ENCODE data around the gene PIN4.
A peak's percentile ranks its signal among the peaks of the same experiment; 100 is the strongest.

Gene PIN4

DNA sequence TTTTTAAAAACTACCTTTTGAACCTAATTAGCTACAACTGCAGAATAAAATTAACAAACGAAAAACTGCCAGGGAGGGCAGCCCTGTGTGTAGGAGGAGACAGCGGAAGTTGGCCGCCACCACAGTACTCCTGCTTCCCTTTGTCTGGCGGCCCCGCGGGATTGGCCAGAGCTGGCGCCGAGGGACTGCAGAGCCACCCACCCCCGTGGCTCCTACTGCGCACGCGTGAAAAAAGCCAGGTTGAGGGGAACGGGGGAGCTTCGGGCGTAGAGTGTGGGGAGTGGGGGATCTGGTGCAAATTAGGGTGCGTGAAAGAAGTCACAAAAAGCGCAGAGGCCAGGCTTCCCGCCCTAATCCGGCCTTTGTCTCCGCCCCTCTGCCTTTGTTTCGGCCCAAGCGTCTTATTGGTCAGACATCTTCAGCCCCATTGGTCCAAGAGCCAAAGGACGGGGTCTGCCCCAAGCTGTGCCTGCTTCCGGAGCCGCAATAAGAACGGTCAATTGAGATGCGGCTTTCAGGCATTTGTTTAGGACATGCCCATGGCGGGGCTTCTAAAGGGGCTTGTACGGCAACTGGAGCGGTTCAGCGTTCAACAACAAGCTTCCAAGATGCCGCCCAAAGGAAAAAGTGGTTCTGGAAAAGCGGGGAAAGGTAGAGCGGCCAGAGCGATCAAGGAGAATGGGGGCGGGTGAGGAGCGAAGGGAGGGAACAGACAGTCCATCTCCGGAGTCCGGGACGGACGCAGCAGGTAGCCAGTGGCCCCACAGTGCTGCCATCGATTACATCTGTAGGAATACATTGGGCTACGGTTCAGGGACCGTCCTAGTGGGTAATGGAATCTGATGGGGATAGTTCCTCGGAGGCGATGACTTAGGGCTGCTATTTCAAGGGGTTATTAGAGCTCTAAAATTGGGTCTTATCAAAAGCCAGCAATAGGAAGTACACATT lies at the start of gene PIN4:
Gene PIN4, plus strand, starts transcription at position 580 of the 948 bp plus-strand sequence. Its CDS starts 29 bp downstream, at position 609.
- peak; percentile 97 for ATAC-seq
- no peaks in the 10 kb centered on the region for H3K27me3 Mint-ChIP-seq
- H3K4me1 Mint-ChIP-seq, result peaks cover 15% of the 10 kb centered on the region
- no peak within 1 kb of the TSS for H3K4me3 Mint-ChIP-seq
- DNase-seq, result peak; percentile 79
- no peak within 1 kb of the TSS for H3K27ac Mint-ChIP-seq
- H3K36me3 Mint-ChIP-seq (ENCODE audit: low read depth), result peaks cover 1% of the 10 kb centered on the region
- no peaks in the 10 kb centered on the region for H3K9me3 Mint-ChIP-seq

DNA sequence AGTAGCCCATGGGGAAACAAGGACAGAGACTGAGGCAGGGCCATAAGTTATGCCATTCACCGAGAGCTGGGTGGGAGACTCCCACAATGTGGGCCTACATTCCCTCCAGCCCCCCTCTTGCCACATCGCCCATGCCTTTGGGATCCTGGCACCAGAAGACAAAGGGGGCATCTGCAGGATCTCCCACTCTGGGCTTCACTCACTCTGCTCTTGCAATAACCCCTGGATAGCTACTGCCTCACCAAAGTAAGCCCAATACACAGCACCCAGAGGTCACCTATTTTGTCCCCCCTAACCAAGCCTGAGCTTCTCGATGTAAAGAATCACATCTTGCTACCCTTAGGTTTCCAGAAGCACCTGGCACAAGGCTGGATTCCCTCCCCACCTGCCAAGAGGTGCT lies 49.1 kb upstream of the PIN4 start:
- Mint-ChIP-seq H3K27ac (no peak overlapping the region), H3K4me3 (no peak overlapping the region), H3K4me1 (peaks cover 5% of the 10 kb centered on the region), H3K36me3 (ENCODE audit: low read depth) (no peaks in the 10 kb centered on the region), H3K27me3 (peaks cover 43% of the 10 kb centered on the region), H3K9me3 (no peaks in the 10 kb centered on the region)
- DNase-seq, result no peak
- ATAC-seq, result no peak

DNA sequence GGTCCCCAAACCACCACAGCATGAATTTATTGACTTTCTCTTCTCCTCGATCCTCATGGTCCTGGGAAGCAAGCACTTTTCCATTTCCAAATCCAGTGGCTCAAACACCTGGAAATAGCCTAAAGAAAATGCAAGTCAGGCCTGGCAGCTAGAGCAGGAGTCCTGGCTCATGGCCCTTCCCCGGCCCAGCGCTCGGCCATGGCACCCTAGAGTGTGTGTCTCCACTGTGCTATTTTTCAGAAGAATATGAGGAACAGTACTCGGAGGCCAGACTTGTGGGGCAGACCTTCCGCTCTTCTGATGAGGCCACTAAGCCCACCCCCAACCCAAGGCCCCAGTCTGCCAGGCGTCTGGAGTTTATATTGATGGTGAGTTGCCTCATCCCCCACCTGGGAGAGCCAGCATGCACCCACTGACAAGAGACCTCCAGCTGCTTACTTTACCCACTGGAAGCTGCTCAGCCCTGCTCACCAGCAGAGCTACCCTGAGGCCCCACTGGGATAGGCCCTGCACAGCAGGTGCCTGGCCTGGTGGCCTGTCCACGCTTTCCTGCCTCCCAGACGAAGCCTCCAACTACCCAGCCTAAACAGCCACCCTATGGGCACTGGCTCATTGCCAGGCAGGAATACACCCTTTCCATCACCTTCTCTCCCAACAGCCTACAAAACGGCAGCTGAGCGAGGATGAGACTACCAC lies 47.6 kb upstream of the PIN4 start:
- peaks cover 5% of the 10 kb centered on the region for H3K4me1 Mint-ChIP-seq
- H3K36me3 Mint-ChIP-seq (ENCODE audit: low read depth), result no peaks in the 10 kb centered on the region
- DNase-seq (no peak), ATAC-seq (no peak)
- H3K4me3 Mint-ChIP-seq, result no peak overlapping the region
- H3K27ac Mint-ChIP-seq, result no peak overlapping the region
- H3K27me3 Mint-ChIP-seq, result peaks cover 35% of the 10 kb centered on the region
- no peaks in the 10 kb centered on the region for H3K9me3 Mint-ChIP-seq

DNA sequence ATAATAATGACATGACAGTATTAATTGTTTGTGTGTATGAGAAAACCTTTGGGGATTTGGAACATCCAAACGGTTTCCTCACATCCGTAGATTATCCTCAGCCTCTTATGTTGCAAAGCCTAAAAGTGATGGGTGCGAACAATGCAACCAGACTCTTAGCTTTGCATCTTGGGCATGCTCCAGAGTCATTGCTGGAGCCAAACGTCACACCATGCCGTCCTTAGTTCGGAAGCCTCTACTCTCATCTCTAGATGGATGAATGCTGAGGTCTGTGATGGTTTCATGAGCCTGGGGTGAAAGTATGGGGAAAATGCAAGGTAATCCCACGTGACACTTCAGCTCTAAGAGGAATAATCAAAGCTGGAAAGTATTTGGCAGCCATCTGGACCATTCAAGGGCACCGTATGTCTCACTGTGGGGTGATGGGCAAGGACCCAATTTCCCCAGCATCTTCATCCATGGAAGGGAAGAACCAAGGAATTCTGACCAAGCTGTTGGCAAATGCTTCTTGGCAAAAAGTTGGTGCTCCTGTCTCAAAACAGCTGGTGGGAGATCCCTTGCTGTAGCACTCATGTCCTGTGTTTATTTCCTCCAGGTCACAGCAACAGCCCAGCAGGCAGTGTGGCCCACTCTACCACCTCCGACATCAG lies 43.6 kb upstream of the PIN4 start:
- DNase-seq (no peak), ATAC-seq (no peak)
- H3K4me1 Mint-ChIP-seq, result peaks cover 9% of the 10 kb centered on the region
- no peaks in the 10 kb centered on the region for H3K36me3 Mint-ChIP-seq (ENCODE audit: low read depth)
- H3K4me3 Mint-ChIP-seq, result no peak overlapping the region
- no peak overlapping the region for H3K27ac Mint-ChIP-seq
- H3K9me3 Mint-ChIP-seq, result no peaks in the 10 kb centered on the region
- H3K27me3 Mint-ChIP-seq, result peaks cover 13% of the 10 kb centered on the region

DNA sequence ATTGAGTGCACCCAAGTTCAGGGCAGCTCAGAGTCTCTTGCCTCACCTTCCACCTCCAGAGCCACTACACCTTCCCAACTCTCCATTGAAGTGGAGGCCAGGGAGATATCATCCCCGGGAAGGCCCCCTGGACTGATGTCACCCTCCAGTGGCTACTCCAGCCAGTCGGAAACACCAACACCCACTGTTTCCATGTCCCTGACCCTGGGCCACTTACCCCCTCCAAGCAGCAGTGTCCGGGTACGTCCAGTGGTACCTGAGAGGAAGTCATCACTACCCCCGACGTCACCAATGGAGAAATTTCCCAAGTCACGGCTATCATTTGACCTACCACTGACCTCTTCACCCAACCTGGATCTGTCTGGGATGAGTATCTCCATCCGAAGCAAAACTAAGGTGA lies 42.0 kb upstream of the PIN4 start:
- no peak for ATAC-seq
- H3K27me3 Mint-ChIP-seq, result peaks cover 7% of the 10 kb centered on the region

DNA sequence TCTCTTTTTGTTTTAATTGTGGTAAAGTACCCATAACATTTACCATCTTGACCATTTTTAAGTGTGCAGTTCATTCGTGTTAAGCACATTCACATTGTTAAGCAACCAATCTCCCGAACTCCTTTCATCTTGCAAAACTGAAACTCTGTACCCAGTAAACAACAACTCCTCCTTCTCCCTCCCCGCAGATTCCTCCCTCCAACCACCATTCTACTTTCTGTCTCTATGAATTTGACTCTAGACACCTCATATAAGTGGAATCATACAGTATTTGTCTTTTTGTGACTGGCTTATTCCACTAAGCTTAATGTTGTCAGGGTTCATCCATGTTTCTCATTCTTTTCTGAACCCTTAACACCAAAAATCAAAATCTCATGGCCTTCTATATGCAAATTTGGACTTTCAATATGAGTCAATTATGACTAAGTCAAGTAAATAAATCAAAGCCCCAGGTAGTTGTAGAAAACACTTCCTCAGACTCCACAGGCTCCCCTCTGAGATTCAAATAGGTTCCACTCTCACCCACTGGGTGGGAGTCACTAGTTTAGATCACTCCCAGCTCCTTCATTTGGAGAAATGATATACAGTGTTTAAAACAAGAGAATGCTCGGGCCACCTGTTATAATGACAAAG lies 40.1 kb upstream of the PIN4 start:
- DNase-seq (no peak), ATAC-seq (peak; percentile 49)
- no peaks in the 10 kb centered on the region for H3K9me3 Mint-ChIP-seq
- peaks cover 3% of the 10 kb centered on the region for H3K27me3 Mint-ChIP-seq
- H3K36me3 Mint-ChIP-seq (ENCODE audit: low read depth), result no peaks in the 10 kb centered on the region
- no peak overlapping the region for H3K4me3 Mint-ChIP-seq
- H3K27ac Mint-ChIP-seq, result no peak overlapping the region
- H3K4me1 Mint-ChIP-seq, result peaks cover 25% of the 10 kb centered on the region

More for the DNA sequence above, 42.0 kb upstream of the PIN4 start:
- H3K27ac Mint-ChIP-seq, result no peak overlapping the region
- no peak overlapping the region for H3K4me3 Mint-ChIP-seq
- H3K9me3 Mint-ChIP-seq, result no peaks in the 10 kb centered on the region
- H3K36me3 Mint-ChIP-seq (ENCODE audit: low read depth), result no peaks in the 10 kb centered on the region
- H3K4me1 Mint-ChIP-seq, result peaks cover 21% of the 10 kb centered on the region
- no peak for DNase-seq

DNA sequence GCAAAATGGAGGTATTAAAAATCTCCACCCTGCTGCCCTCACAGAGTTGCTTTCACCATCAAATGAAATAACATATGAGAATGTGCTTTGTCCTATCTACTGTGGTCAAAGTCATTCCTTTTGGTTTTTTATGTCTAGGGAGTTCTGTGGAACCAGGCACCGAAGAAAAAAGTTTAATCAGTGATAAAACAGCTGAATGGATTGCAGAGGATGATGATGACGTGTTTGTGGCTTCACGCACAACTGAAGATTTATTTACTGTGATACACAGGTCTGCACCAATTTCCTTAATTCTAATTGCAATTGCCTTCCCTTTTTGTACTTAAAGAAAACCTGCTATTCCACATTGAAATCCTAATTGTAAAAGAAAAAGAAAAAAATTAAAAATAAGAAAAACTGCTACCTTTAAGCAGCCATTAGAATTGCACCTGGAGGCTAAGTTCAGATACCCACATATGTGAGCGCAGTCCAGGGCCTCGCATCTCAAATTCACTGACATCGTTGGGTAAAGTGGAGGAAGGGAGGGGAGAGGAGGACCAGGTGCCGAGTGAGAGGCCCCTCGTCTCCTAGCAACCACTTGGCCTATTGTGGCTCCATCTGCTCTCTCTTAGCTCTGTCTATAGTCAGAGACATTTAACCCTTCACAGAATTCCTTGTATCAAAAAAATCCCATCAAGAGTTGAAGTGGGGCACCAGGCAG lies 39.3 kb upstream of the PIN4 start:
- Mint-ChIP-seq H3K4me1 (peaks cover 25% of the 10 kb centered on the region), H3K4me3 (no peak overlapping the region), H3K27ac (no peak overlapping the region), H3K9me3 (no peaks in the 10 kb centered on the region), H3K27me3 (peaks cover 3% of the 10 kb centered on the region), H3K36me3 (ENCODE audit: low read depth) (no peaks in the 10 kb centered on the region)
- ATAC-seq (no peak), DNase-seq (no peak)

DNA sequence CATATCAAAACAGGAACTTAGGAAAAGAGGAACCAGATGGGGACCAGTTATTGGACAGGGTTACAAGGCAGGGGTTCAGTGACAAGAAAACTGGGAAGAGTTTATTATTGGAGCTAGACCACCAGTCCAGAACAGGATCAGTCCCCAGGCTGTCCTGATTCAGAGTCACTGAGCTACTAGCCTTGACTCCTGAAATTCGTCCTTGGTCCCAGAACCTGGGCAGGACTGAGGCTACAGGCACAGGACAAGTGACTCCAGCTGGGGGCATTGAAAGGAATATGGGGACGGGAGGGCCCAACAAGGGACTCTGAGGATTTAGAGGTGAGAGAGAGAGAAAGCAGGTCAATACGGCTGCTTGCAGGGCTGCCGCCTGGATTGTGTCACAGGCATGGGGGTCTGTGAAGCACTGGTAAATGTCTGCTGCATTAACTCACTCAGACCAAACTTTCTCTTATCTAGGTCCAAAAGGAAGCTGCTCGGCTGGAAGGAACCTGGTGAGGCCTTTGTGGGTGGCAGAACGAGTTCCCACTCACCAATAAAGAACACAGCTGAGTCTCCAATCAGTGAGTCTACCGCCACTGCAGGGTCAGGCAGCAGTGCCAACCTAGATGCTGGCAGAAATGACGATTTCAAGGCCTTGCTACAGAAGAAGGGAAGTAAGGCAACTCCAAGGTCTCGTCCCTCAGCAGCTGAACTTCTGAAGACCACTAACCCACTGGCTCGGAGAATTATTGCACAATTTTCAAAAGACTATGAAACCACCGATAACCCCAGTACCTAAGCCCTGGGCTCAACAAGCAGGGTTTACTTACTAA lies 38.6 kb upstream of the PIN4 start:
- Mint-ChIP-seq H3K4me3 (no peak overlapping the region), H3K27me3 (peaks cover 3% of the 10 kb centered on the region), H3K27ac (no peak overlapping the region), H3K9me3 (no peaks in the 10 kb centered on the region), H3K36me3 (ENCODE audit: low read depth) (no peaks in the 10 kb centered on the region), H3K4me1 (peaks cover 25% of the 10 kb centered on the region)
- no peak for DNase-seq
- no peak for ATAC-seq

DNA sequence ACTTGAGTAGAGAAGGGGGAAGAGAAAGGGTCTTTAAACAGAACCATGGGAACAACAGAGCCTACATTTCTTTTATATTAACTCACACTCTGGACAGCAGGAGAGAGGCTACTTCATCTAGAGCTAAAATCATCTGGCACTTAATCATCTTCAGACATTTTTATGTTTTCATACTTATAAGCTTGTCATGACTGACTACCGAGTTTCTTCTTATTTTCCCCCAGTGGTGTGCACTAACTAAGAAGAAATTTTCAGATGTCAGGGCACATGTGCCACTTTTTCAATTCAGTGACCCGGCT lies 38.0 kb upstream of the PIN4 start:
- H3K4me1 Mint-ChIP-seq, result peaks cover 25% of the 10 kb centered on the region
- no peak for ATAC-seq
- H3K27ac Mint-ChIP-seq, result no peak overlapping the region

DNA sequence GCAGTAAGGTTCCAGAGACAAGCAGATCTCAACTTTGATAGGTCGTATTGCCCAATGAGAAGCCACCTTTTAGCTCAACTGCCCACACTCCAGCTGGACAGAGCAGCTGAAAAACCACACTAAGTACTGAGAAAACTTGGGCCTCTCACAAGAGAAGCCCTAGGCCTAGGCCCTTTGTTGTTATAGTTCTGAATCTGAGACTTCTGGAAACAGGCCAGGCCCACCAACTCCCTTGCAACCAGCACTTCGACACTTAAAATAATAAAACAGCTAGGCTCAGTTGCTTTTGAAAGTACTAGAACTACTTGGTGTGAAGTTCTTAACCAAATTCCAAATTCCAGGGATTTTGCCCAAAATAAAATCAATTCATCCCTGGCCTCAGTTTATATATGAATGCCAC lies 36.4 kb upstream of the PIN4 start:
- Mint-ChIP-seq H3K27ac (no peak overlapping the region), H3K9me3 (no peaks in the 10 kb centered on the region), H3K4me1 (peaks cover 25% of the 10 kb centered on the region), H3K27me3 (peaks cover 4% of the 10 kb centered on the region), H3K4me3 (no peak overlapping the region), H3K36me3 (ENCODE audit: low read depth) (no peaks in the 10 kb centered on the region)
- DNase-seq, result no peak
- ATAC-seq, result no peak

More for the DNA sequence above, 38.0 kb upstream of the PIN4 start:
- H3K4me3 Mint-ChIP-seq, result no peak overlapping the region
- H3K27me3 Mint-ChIP-seq, result peaks cover 3% of the 10 kb centered on the region
- H3K36me3 Mint-ChIP-seq (ENCODE audit: low read depth), result no peaks in the 10 kb centered on the region
- no peaks in the 10 kb centered on the region for H3K9me3 Mint-ChIP-seq
- DNase-seq, result no peak

DNA sequence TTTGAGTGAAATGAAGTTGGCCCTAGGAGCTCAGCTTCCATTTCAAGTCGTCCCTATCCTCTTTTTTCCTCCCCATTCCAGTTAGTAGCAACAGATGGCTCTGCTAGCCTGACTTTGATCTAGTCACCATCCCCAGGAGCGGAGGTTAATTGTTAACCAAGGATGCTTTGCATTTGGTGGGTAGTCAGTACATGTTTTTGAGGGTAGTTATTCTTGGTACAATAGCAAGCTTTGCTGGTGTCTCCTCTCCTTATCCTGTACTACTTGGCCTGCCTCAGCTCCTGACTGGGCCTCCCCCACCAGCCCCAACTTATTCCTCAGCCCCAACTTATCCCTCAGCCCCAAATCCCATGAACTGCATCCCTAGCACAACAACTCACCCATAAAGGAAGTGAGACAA lies 35.0 kb upstream of the PIN4 start:
- no peak overlapping the region for H3K27ac Mint-ChIP-seq
- no peaks in the 10 kb centered on the region for H3K36me3 Mint-ChIP-seq (ENCODE audit: low read depth)
- no peaks in the 10 kb centered on the region for H3K9me3 Mint-ChIP-seq
- peaks cover 1% of the 10 kb centered on the region for H3K27me3 Mint-ChIP-seq
- H3K4me1 Mint-ChIP-seq, result peaks cover 21% of the 10 kb centered on the region
- ATAC-seq (no peak), DNase-seq (no peak)
- no peak overlapping the region for H3K4me3 Mint-ChIP-seq

DNA sequence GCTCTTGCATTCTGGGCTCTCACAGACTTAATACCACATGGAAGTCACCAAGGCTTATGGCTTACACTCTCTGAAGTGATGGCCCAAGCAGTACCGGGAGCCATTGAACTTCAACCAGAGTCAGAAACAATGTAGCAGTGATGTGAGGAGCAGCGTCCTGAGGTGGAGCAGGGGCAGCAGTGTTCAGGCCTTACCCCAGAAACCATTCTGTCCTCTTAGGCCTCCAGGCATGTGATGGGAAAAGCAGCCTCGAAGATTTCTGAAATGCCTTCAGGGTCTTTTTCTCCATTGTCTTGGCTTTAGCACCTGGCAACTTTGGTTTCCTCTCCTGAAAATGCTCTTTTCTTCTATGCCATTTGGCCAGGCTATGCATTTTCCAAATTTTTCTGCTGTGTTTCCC lies 22.8 kb upstream of the PIN4 start:
- DNase-seq (no peak), ATAC-seq (no peak)
- Mint-ChIP-seq H3K4me3 (no peak overlapping the region), H3K27me3 (no peaks in the 10 kb centered on the region), H3K36me3 (ENCODE audit: low read depth) (no peaks in the 10 kb centered on the region), H3K9me3 (no peaks in the 10 kb centered on the region), H3K27ac (no peak overlapping the region), H3K4me1 (no peaks in the 10 kb centered on the region)

DNA sequence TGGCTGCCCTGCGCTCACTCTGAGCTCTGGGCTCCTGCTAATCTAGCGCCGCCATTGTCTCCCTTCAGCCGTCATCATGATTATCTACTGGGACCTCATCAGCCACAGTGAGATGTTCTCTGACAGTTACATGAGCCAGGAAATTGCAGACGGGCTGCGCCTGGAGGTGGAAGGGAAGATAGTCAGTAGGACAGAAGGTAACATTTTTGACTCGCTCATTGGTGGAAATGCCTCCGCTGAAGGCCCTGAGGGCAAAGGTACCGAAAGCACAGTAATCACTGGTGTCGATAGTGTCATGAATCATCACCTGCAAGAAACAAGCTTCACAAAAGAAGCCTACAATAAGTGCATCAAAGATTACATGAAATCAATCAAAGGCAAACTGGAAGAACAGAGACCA lies 21.8 kb upstream of the PIN4 start:
- Mint-ChIP-seq H3K27me3 (no peaks in the 10 kb centered on the region), H3K27ac (no peak overlapping the region), H3K4me1 (no peaks in the 10 kb centered on the region), H3K9me3 (no peaks in the 10 kb centered on the region), H3K4me3 (no peak overlapping the region), H3K36me3 (ENCODE audit: low read depth) (no peaks in the 10 kb centered on the region)
- DNase-seq (no peak), ATAC-seq (no peak)
